Activated naive CD8-positive, alpha-beta T cell treated with anti-CD3 and anti-CD28 coated beads, Interleukin-2, amount 10 ng/mL, durations not matched to agents 7 days and 5 days (primary cell): ENCODE results near the gene LYRM2. TPM values are rescaled to one million over a fixed set of nuclear protein-coding genes. Genes with fewer than 3 reads are reported as not detected.

ENCODE experiments used
- ATAC-seq: fragments of 150-1000 bp; cut with Tn5 transposase; one replicate; pipeline ENCODE4 v1.10.0; 2021; ENCODE audit warnings: low read depth, moderate library complexity
- POLR2A ChIA-PET: fragments of 350-600 bp; sonication (Branson Sonifier 250); formaldehyde crosslinking; loops from one replicate; lab custom pipeline; 2021; ENCODE audit warnings: antibody characterized with exemption; lab: Charles Lee
- DNase-seq: peaks from one replicate; pipeline ENCODE4 v3.0.0; 2021
- H3K27ac Mint-ChIP-seq: one replicate; pipeline ENCODE4 v1.8.0; 2022; ENCODE audit warnings: mild to moderate bottlenecking, mixed read lengths
- H3K27me3 Mint-ChIP-seq: one replicate; pipeline ENCODE4 v1.8.0; 2022; ENCODE audit warnings: mild to moderate bottlenecking, moderate library complexity, mixed read lengths
- H3K36me3 Mint-ChIP-seq: one replicate; pipeline ENCODE4 v1.8.0; 2021; ENCODE audit warnings: mild to moderate bottlenecking, mixed read lengths
- H3K4me1 Mint-ChIP-seq: one replicate; pipeline ENCODE4 v1.8.0; 2021; ENCODE audit warnings: mixed read lengths
- H3K4me3 Mint-ChIP-seq: one replicate; pipeline ENCODE4 v1.8.0; 2022; ENCODE audit warnings: mild to moderate bottlenecking, moderate library complexity, mixed read lengths
- H3K9me3 Mint-ChIP-seq: one replicate; pipeline ENCODE4 v1.8.0; 2021; ENCODE audit warnings: mixed read lengths
- total RNA-seq, 2 experiments: library from RNA; stranded (reverse); gene quantifications; one replicate each; pipeline ENCODE4 v1.2.3, GENCODE V29; 2021

Gene LYRM2
- total RNA-seq, 2 experiments from 2014 or later = 32.0 to 36.8 TPM

DNA sequence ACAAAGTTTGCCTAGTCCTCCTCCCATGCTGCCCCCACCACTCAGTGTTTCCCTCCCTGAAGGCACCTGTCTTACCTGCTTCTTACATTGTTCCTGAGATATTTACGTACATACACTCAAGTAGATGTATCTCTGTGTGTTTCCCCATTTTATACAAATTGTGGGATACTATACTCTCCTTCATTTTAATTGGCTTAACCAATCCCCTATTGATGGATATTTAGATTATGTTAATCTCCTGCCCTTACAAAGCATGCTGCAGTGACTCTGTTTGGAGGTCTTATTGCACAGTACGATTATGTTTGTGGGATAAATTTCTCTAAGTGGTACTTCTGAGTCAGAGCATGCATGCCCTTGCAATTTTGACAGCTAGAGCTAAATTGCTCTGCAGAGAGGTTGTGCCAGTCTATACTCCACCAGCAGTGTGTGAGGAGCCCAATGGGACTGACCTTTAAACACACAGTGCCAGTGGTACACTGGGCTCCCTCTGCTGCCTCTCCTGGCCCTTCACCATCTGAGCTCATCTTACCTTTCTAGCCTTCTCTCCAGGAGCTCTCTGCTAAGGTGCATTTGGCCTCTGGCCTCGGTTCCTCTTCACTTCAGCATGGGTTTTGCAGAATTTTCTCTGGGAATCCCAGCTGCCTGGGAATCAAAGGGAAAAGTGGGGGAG lies 57.4 kb downstream of the LYRM2 start:
- POLR2A ChIA-PET = no interaction called here
- Mint-ChIP-seq H3K4me3 (no peak overlapping the region), H3K4me1 (peaks cover 9% of the 10 kb centered on the region), H3K9me3 (no peaks in the 10 kb centered on the region), H3K27me3 (peaks cover 12% of the 10 kb centered on the region), H3K27ac (no peak overlapping the region), H3K36me3 (peaks cover 5% of the 10 kb centered on the region)
- ATAC-seq (no peak), DNase-seq (no peak)

DNA sequence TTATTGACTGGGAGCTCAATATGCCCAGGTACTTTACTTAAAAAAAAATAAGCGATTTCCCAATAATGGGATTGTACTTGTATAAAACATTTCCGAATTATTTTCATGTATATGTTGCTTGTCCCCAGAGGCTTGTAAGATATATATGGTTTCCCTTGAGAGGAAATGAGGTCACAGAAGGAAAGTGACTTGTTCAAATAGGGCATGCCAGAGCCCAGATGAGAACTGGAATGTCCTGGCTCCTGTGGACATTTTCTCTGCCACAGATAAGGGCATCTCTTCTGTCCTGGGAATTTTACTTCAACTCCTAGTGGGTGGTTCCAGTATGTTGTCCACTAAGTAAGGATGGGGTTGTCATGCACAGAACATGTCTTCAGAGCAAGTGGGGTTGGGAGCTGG lies 63.0 kb downstream of the LYRM2 start:
- H3K36me3 Mint-ChIP-seq = peaks cover 6% of the 10 kb centered on the region
- no peak overlapping the region for H3K4me3 Mint-ChIP-seq
- POLR2A ChIA-PET = no interaction called here
- ATAC-seq (no peak), DNase-seq (no peak)
- H3K4me1 Mint-ChIP-seq = peaks cover 24% of the 10 kb centered on the region
- H3K27me3 Mint-ChIP-seq = peaks cover 8% of the 10 kb centered on the region
- no peaks in the 10 kb centered on the region for H3K9me3 Mint-ChIP-seq
- H3K27ac Mint-ChIP-seq = no peak overlapping the region

DNA sequence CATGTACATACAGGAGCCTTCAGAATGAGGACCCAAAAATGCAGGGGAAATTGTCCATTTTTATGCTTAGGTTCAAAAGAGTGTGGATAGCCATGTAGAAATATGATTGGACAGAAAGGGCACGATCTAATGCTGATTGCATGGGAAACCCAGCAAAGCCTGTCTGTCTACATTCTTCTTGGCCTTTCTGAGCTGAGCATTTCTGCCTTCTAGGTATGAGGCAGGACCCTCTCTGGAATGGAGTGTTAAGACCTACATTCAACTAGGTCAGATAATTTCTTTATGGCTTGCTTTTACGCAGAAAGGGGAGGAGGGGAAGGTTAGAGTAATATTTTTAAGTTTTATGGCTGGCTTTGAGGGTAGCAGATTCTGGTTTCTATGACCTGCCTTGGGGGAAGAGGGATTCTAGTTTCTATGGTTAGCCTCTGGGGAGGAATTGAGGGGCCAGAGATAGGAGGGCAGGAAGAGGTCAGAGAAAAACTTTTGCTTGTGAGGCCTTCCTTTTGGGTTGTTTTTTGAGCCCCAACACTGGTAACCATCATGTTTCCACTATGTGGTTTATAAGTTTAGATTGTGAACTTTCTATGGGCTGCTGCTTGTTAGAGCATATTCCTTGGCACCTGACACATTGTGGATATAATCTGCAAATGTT lies 63.5 kb downstream of the LYRM2 start:
- DNase-seq = no peak
- H3K4me1 Mint-ChIP-seq = peaks cover 26% of the 10 kb centered on the region
- H3K36me3 Mint-ChIP-seq = peaks cover 8% of the 10 kb centered on the region
- POLR2A ChIA-PET = no interaction called here
- peaks cover 6% of the 10 kb centered on the region for H3K27me3 Mint-ChIP-seq
- H3K4me3 Mint-ChIP-seq = peak overlapping the region; percentile 14
- ATAC-seq = peak; percentile 54
- H3K9me3 Mint-ChIP-seq = no peaks in the 10 kb centered on the region
- H3K27ac Mint-ChIP-seq = peak overlapping the region; percentile 31

DNA sequence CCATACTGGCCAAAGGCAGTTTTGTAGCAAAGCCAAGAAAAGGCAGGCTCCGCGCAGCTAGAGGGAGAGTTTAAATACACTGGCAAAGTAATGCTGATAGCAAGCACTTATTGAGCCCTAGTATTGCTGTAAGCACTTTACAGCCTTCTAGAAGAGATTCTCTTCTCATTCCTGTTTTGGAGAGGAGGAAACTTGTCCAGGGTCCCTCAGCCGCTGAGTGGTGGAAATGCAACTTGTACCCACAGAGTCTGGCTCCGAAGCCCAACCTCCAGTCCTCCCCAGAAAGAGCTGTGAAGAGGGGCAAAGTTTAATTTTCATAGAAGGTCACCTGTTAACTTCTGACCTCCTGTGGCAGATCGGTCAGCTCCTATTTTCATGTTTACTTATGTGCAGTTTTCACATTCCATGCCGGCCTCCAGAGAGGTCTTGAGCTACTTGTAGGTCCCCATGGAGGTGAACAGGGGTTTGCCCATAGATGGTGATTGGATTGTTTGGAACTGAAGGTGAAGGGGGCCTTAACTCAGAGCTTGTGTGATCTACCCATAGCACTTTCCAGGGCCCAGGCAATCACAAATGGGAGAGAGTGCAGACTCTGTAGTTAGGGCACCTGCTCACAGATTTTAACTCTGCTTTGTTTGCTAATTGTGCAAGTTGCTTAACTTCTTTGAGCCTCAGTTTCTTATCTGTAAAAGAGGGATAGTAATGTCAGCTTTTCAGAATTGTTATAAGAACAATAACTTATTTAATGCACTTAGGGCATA lies 70.7 kb downstream of the LYRM2 start:
- Mint-ChIP-seq H3K27me3 (no peaks in the 10 kb centered on the region), H3K4me1 (peaks cover 2% of the 10 kb centered on the region), H3K9me3 (no peaks in the 10 kb centered on the region), H3K36me3 (peaks cover 2% of the 10 kb centered on the region), H3K27ac (no peak overlapping the region), H3K4me3 (no peak overlapping the region)
- DNase-seq (no peak), ATAC-seq (no peak)
- POLR2A ChIA-PET = no interaction called here

DNA sequence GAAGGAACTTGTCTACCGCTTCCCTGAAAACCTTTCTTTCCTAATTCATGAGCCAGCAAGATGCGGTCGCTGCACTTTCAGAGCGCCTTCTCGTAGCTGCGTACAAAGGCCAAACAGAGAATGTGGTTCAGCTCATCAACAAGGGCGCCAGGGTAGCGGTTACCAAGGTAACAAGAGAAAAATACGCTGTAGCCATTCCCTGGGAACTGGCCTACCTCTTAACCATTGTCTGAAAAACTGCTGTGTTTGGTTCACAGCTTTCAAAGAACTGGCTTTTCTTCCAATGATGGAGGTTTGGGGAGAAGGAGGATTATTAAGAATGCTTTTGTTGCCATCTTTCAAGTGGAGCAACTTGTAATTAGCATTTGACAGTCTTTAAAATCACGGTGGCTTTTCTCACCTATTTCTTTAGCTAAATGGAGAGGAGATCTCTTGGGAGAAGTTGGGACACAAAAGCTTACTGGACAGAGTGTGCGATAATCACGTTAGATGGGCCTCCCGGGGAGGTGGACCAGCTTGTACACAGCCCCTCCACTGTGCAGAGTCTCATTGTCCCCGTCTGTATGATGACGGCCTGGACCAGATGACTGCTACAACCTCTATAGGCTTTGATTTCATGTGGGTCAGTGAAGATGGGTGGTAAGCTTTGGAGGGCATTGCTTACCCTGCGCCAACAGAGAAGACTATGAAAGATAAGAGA lies 71.5 kb downstream of the LYRM2 start:
- Mint-ChIP-seq H3K27ac (no peak overlapping the region), H3K4me1 (peaks cover 2% of the 10 kb centered on the region), H3K4me3 (no peak overlapping the region), H3K36me3 (peaks cover 2% of the 10 kb centered on the region), H3K9me3 (no peaks in the 10 kb centered on the region), H3K27me3 (no peaks in the 10 kb centered on the region)
- POLR2A ChIA-PET = no interaction called here
- no peak for DNase-seq
- no peak for ATAC-seq

DNA sequence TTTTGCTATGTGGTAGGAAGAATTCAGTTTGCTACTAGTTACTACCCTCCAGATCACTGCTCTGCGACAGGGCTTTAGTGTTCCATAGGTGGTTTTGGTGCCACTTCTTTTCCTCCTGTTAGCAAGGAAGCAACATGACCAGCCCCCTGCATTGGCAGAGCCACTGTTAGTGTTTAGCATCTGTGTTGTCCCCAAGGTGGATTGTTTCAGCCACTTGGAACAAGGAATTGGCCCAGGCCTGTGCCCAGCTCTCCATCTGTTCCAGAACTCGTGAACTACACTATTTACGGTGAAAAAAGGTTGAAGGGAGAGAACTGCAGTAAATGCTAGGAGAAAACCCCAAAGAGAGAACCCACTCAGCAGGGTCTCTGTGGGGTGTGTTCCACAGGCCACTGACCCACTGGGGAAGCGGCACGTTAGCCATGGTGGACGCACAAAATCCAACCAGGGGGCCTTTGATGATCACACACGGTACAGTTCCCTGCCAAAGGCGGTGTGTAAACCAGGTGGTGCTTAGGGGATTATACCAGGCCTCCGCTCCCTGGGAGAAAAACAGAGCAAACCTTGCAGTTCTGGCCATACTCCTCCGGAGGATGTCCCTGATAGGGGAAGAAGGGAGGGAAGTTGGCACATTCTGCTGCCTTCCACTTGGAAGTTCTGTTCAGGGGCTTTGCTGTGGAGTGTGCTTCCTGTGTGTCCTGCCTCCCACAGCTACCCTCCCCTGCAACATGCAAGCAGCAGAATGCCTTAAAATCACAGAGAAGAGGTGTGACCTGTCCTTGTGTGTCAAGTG lies 72.3 kb downstream of the LYRM2 start:
- DNase-seq (no peak), ATAC-seq (no peak)
- Mint-ChIP-seq H3K4me1 (peaks cover 2% of the 10 kb centered on the region), H3K4me3 (no peak overlapping the region), H3K27ac (no peak overlapping the region), H3K36me3 (peaks cover 2% of the 10 kb centered on the region), H3K9me3 (no peaks in the 10 kb centered on the region), H3K27me3 (no peaks in the 10 kb centered on the region)
- POLR2A ChIA-PET = no interaction called here

DNA sequence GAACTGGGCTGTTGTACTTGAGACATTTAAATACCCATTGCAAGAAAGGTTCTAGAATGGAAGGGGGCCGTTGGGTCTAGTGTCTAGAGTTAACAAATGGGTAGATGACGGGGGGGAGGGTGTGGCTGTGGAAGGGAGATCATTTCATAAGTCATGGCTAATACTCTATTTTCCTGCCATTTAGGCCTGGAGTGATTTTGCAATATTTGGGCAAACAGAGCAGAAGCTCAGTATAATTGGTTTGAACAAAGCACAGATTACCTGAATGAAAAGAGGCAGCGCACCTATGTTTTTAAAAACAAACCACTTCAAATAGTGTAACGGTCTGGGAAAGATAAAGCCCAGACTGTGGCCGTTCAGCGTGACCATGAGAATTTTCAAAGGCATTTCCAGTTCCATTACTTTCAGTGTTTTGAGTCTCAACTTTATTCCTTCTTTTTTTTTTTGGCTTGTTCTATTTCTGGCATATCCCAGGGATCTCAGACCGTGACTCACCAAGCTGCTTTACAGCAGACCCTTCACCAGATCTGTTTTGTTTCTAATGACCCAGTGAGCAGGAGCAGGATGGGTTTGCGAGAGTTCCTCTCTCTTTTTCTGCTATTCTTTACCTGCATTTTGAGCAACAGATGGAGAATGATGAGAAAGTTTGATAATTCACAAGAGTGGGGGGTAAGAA lies 73.7 kb downstream of the LYRM2 start:
- Mint-ChIP-seq H3K4me1 (no peaks in the 10 kb centered on the region), H3K9me3 (no peaks in the 10 kb centered on the region), H3K4me3 (no peak overlapping the region), H3K27me3 (no peaks in the 10 kb centered on the region), H3K36me3 (no peaks in the 10 kb centered on the region), H3K27ac (no peak overlapping the region)
- DNase-seq (no peak), ATAC-seq (no peak)
- POLR2A ChIA-PET = no interaction called here

DNA sequence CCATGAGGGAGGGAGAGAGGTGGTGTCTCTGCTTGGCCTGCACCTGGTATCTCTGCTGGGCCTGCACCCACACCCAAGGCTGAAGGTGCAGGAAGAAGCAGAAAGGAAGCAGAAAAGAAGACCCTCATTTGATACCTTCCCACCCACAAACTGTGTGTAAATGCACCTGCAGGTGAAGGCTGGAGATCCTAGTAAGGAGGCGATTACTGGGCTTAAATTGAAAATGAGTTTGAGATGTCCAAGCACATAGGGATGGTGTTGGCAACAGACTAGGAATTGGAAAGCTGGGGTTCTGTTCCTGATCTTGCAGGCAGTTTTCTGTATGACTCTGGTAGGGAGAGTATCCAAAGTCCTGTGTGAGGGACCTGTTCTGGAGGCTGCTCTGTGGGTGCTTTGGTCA lies 74.7 kb downstream of the LYRM2 start:
- Mint-ChIP-seq H3K9me3 (no peaks in the 10 kb centered on the region), H3K27ac (no peak overlapping the region), H3K27me3 (no peaks in the 10 kb centered on the region), H3K4me3 (no peak overlapping the region), H3K36me3 (no peaks in the 10 kb centered on the region), H3K4me1 (no peaks in the 10 kb centered on the region)
- ATAC-seq = no peak
- no peak for DNase-seq
- POLR2A ChIA-PET = no interaction called here

DNA sequence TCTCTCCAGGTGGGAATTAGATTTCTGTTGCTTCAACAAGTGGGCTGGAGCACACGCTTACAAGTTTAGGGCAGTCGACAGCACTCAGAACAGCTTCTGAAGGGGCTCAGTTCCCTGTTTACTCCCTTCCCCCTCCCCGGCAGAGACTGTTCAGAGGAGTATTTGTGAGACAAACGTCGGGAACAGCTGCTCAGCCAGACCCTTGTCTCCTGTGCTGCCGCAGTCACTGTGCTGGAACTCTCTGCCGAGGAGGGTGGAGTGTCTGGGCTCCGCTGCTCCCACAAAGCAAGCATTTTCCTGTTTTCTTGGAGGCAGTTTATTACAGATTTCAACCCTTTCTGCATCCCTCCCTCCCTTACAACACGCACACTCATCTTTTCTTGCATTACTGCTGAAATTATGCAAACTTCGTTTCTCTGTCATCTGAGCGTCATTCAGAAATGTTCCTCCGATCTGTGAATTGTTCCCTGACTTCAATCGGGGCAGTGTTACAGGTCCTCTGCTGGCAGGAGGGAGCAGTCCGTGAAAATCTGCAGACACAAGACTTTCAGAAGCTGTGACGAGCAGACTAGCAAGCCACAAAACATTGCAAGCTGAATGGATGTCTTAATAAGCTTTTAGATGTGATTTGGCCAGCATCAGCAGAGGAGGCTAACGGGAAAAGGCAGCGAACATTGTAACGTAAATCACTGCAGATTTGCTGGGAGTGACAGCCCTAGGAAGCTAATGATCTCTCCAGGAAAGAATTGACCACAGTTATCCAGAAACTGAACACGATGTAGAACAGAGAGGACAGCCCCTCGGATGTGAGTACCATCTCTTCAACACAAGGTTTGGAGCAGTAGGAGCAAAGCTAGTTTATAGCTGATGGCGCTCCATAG lies 76.2 kb downstream of the LYRM2 start:
- no peak for ATAC-seq
- no peaks in the 10 kb centered on the region for H3K36me3 Mint-ChIP-seq
- no peaks in the 10 kb centered on the region for H3K9me3 Mint-ChIP-seq
- POLR2A ChIA-PET = no interaction called here
- peaks cover 3% of the 10 kb centered on the region for H3K27me3 Mint-ChIP-seq
- H3K4me3 Mint-ChIP-seq = no peak overlapping the region
- H3K4me1 Mint-ChIP-seq = no peaks in the 10 kb centered on the region
- DNase-seq = no peak
- no peak overlapping the region for H3K27ac Mint-ChIP-seq

DNA sequence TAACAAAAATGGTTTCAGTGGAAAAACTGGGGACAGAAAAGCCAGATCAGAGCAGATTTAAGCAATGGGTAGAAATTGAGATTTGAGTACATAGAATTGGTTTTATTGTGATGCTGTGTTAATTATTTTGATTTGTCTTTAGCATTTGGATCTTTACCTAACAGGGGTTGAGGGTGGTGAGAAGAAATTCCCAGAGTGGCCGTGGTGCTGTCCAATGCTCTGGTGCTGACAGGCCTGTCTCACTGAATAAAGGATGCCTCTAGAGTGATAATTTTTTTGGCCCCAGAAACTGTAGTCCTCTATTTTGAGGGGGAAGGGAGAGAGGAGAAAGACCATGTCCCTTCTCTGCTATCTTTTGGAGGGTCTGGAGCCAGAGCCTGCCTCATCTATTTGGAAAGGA lies 79.1 kb downstream of the LYRM2 start:
- POLR2A ChIA-PET = no interaction called here
- peaks cover 14% of the 10 kb centered on the region for H3K27me3 Mint-ChIP-seq
- no peak overlapping the region for H3K4me3 Mint-ChIP-seq
- H3K36me3 Mint-ChIP-seq = no peaks in the 10 kb centered on the region
- H3K9me3 Mint-ChIP-seq = peaks cover 3% of the 10 kb centered on the region
- H3K27ac Mint-ChIP-seq = no peak overlapping the region
- no peak for ATAC-seq
- H3K4me1 Mint-ChIP-seq = no peaks in the 10 kb centered on the region
- no peak for DNase-seq

DNA sequence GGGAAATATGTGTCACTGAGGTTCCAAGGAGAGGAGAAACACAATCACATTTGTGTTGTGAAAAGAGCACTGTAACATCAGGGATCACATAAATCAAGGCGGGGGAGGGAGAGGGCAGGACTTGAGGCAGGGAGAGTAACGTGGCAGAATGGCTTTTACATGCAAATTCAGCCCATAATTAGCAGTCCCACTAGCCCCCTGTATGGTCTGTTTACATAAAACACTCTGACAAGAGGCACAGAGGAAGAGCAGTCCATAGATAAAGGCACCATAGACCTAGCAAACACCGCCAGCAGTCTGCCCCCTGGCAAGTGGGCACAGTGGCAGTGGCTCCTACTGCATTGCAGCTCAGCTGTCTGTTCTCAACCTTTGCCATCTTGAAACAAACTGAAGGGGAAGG lies 82.7 kb downstream of the LYRM2 start:
- H3K27me3 Mint-ChIP-seq = peaks cover 16% of the 10 kb centered on the region
- POLR2A ChIA-PET = no interaction called here
- peaks cover 3% of the 10 kb centered on the region for H3K9me3 Mint-ChIP-seq
- ATAC-seq (no peak), DNase-seq (no peak)
- no peak overlapping the region for H3K27ac Mint-ChIP-seq
- no peaks in the 10 kb centered on the region for H3K4me1 Mint-ChIP-seq
- no peaks in the 10 kb centered on the region for H3K36me3 Mint-ChIP-seq
- H3K4me3 Mint-ChIP-seq = no peak overlapping the region

DNA sequence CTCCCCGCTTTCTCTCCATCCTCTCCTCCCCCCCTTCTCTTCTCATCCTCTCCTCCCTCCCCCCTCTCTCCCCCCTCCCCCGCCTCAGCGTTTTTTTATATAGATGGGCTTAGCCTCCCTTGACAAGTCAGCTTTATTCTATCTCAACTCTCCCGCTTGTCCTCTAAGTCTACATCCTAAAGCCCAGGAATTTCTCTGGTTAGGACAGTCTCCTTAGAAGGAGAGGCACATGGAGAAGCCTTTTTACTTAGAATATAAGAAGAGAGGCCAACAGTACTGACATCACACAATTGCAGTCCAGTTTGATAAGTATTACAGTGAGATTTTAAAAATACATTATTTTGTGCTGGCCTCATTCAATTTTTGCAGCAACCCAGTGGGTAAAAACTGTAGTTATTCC lies 83.5 kb downstream of the LYRM2 start:
- DNase-seq (no peak), ATAC-seq (no peak)
- POLR2A ChIA-PET = no interaction called here
- Mint-ChIP-seq H3K36me3 (no peaks in the 10 kb centered on the region), H3K4me3 (no peak overlapping the region), H3K9me3 (peaks cover 3% of the 10 kb centered on the region), H3K4me1 (no peaks in the 10 kb centered on the region), H3K27ac (no peak overlapping the region), H3K27me3 (peaks cover 16% of the 10 kb centered on the region)
